Endothelial cell of umbilical vein (primary cell): ENCODE data around the gene EARS2. TPM values are rescaled to one million over a fixed set of nuclear protein-coding genes. Genes with fewer than 3 reads are reported as not detected.

Source experiments
- BruUV-seq: library from RNA; stranded (reverse); fragments of 400-500 nt; replicated peaks from 2 replicates; lab custom pipeline; 2021; lab: Mats Ljungman, UMichigan
- CTCF ChIA-PET: fragments of 300-600, 350-600 bp; sonication (Branson Sonifier 250); formaldehyde crosslinking; loops from one replicate; lab custom pipeline; 2021; ENCODE audit warnings: antibody characterized with exemption, inconsistent platforms; lab: Charles Lee
- POLR2A ChIA-PET: fragments of 300-600, 350-600 bp; sonication (Branson Sonifier 250); formaldehyde crosslinking; loops from one replicate; lab custom pipeline; 2021; ENCODE audit warnings: antibody characterized with exemption, inconsistent platforms; lab: Charles Lee
- DNase-seq: peaks from one replicate; pipeline ENCODE4 v3.0.0-alpha.2; 2011; ENCODE audit warnings: low read depth, low spot score
- FAIRE-seq: peaks from 2 replicates; lab custom pipeline; 2011; peaks lifted over from hg19 to GRCh38; lab: Jason Lieb, UNC
- H2AFZ ChIP-seq: 2 replicates; pipeline ENCODE4 v1.6.0; 2012; ENCODE audit warnings: low read depth, low read length, control low read depth, inconsistent platforms
- H3K27ac ChIP-seq: 2 replicates; pipeline ENCODE4 v1.5.1; 2011; ENCODE audit warnings: low read depth, mild to moderate bottlenecking, control low read depth, low read length, moderate library complexity; ENCODE audit not compliant: insufficient read depth
- H3K27me3 ChIP-seq, 2 experiments: 2 replicates each; pipeline versions ENCODE4 v1.6.0 to v1.6.1; 2011; ENCODE audit warnings: low read length in 2 of 2, mixed read lengths in 1 of 2; ENCODE audit not compliant: control insufficient read depth in 2 of 2, insufficient read depth in 2 of 2
- H3K36me3 ChIP-seq, 2 experiments: 2 replicates in 1 of 2; 3 replicates in 1 of 2; pipeline ENCODE4 v1.5.1; 2011; ENCODE audit warnings: low read length in 2 of 2, mild to moderate bottlenecking in 1 of 2, moderate library complexity in 1 of 2; ENCODE audit not compliant: control insufficient read depth in 2 of 2, insufficient read depth in 2 of 2; ENCODE audit errors: extremely low read depth in 1 of 2
- H3K4me1 ChIP-seq: 3 replicates; pipeline ENCODE4 v1.5.1; 2011; ENCODE audit warnings: mild to moderate bottlenecking, low read length; ENCODE audit not compliant: control insufficient read depth, insufficient read depth; ENCODE audit errors: extremely low read depth
- H3K4me2 ChIP-seq: 2 replicates; pipeline ENCODE4 v1.6.1; 2011; ENCODE audit warnings: low read length, control low read depth, mixed read lengths; ENCODE audit not compliant: insufficient read depth
- H3K4me3 ChIP-seq, 3 experiments: fragments of 200-600 bp in 1 of 3; sonication (generic), shearing (Covaris generic) in 1 of 3; replicated peaks in 1 of 3; 2 replicates each; pipeline ENCODE4 v1.5.1; 2011 to 2016; ENCODE audit warnings: control low read depth in 3 of 3, low read length in 3 of 3, mild to moderate bottlenecking in 2 of 3, inconsistent platforms in 1 of 3, low read depth in 1 of 3, moderate library complexity in 1 of 3; ENCODE audit not compliant: insufficient read depth in 1 of 3
- H3K79me2 ChIP-seq: 2 replicates; pipeline ENCODE4 v1.6.0; 2012; ENCODE audit warnings: low read length, inconsistent platforms; ENCODE audit not compliant: control insufficient read depth, insufficient read depth
- H3K9ac ChIP-seq: replicated peaks from 2 replicates; pipeline ENCODE3; 2011; ENCODE audit warnings: low read length, control low read depth; ENCODE audit not compliant: insufficient read depth; ENCODE audit errors: extremely low read depth
- H3K9me1 ChIP-seq: replicated peaks from 3 replicates; pipeline ENCODE4 v1.6.0; 2011; ENCODE audit warnings: mild to moderate bottlenecking, low read length; ENCODE audit not compliant: control insufficient read depth, insufficient read depth; ENCODE audit errors: extremely low read depth
- H3K9me3 ChIP-seq: replicated peaks from 2 replicates; pipeline ENCODE4 v1.5.1; 2012; ENCODE audit warnings: low read length, inconsistent platforms; ENCODE audit not compliant: control insufficient read depth, insufficient read depth
- H4K20me1 ChIP-seq: replicated peaks from 2 replicates; pipeline ENCODE3; 2011; ENCODE audit warnings: mild to moderate bottlenecking, low read length; ENCODE audit not compliant: control insufficient read depth, insufficient read depth; ENCODE audit errors: extremely low read depth
- CTCF ChIP-seq, 2 donors: IDR thresholded peaks; 1 replicate in 1 of 2; 2 replicates in 1 of 2; pipeline ENCODE4 v1.5.1; 2011; ENCODE audit warnings: low read length in 2 of 2, mild to moderate bottlenecking in 2 of 2, moderate library complexity in 2 of 2, control low read depth in 1 of 2, inconsistent platforms in 1 of 2, low read depth in 1 of 2; ENCODE audit not compliant: insufficient read depth in 1 of 2; ENCODE audit errors: extremely low read depth in 1 of 2
- EZH2 ChIP-seq: IDR thresholded peaks from 2 replicates; pipeline ENCODE4 v1.6.1; 2012; ENCODE audit warnings: borderline replicate concordance, low read depth, mild to moderate bottlenecking, moderate library complexity, low read length, inconsistent platforms; ENCODE audit not compliant: severe bottlenecking
- FOS ChIP-seq: IDR thresholded peaks from 2 replicates; pipeline ENCODE4 v1.6.1; 2011; ENCODE audit warnings: mild to moderate bottlenecking, low read length, moderate library complexity, borderline replicate concordance; ENCODE audit not compliant: insufficient read depth
- GATA2 ChIP-seq: IDR thresholded peaks from 2 replicates; pipeline ENCODE4 v1.7.0; 2011; ENCODE audit warnings: low read depth, mild to moderate bottlenecking, moderate library complexity, mixed read lengths, low read length; ENCODE audit not compliant: insufficient read length, insufficient read depth
- JUN ChIP-seq: IDR thresholded peaks from 2 replicates; pipeline ENCODE4 v1.6.1; 2011; ENCODE audit warnings: borderline replicate concordance, low read depth; ENCODE audit not compliant: insufficient read length, insufficient read depth
- MAX ChIP-seq: IDR thresholded peaks from 2 replicates; pipeline ENCODE4 v1.6.1; 2011; ENCODE audit not compliant: insufficient read depth, insufficient read length
- MYC ChIP-seq: IDR thresholded peaks from one replicate; pipeline ENCODE4 v1.6.1; 2011; ENCODE audit warnings: mild to moderate bottlenecking, low read depth, low read length
- POLR2A ChIP-seq: IDR thresholded peaks from 2 replicates; pipeline ENCODE4 v1.6.1; 2012; ENCODE audit warnings: low read depth, mild to moderate bottlenecking, control low read depth, low read length
- POLR2AphosphoS5 ChIP-seq: IDR thresholded peaks from 2 replicates; pipeline ENCODE4 v1.6.1; 2012; ENCODE audit warnings: low read depth, mild to moderate bottlenecking, control low read depth, low read length, moderate library complexity; ENCODE audit not compliant: insufficient read depth
- dilution Hi-C: fragments of 300-500 bp; cut with MboI; formaldehyde crosslinking; loops from one replicate; pipeline ENCODE4 v1.15.0; 2019; ENCODE audit warnings: low sequenced_read_pairs; ENCODE audit not compliant: extremely low pct_ligation_motif_present
- intact Hi-C: fragments of 100-400 bp; cut with micrococcal nuclease; formaldehyde crosslinking; loops from one replicate; pipeline ENCODE4 v1.10.0; 2022
- polyA plus RNA-seq, 4 experiments: library from polyadenylated mRNA; depleted of rRNA in 3 of 4; stranded (reverse) in 3 of 4; unstranded in 1 of 4; fragments of >200 nt; gene quantifications; 2 replicates each; pipeline versions ENCODE4 v1.2.1 to v1.2.3, GENCODE V29; 2011 to 2012; ENCODE audit warnings: missing spikeins in 1 of 4
- total RNA-seq: library from RNA; stranded (reverse); gene quantifications from 2 replicates; pipeline ENCODE4 v1.2.3, GENCODE V29; 2021

The EARS2 gene
- total and polyA plus RNA-seq, 2 donors (not counting 3 experiments of a cell fraction or from before 2014, with no cell fraction given), result 14.7 to 21.6 TPM

GRCh38 chr16:23539984-23540816 lies 16.9 kb downstream of the EARS2 start:
- ChIA-PET POLR2A (no interaction called here), CTCF (interaction anchor here (1.6 kb wide), 1 partner anchor 11 kb away, joined by 4 read pairs; no protein-coding TSS in a partner anchor)
- Histone ChIP-seq H3K27me3 (no peaks in the 10 kb centered on the region), H3K9ac (no peak overlapping the region), H4K20me1 (peaks cover 2% of the 10 kb centered on the region), H3K9me1 (no peaks in the 10 kb centered on the region), H3K4me2 (no peak overlapping the region), H3K36me3 (peaks cover 2 to 7% of the 10 kb centered on the region in 2 experiments), H2AFZ (no peak overlapping the region), H3K9me3 (no peaks in the 10 kb centered on the region), H3K4me3 (no peak overlapping the region), H3K4me1 (no peaks in the 10 kb centered on the region), H3K79me2 (no peaks in the 10 kb centered on the region), H3K27ac (no peak overlapping the region)
- dilution Hi-C loops, result no loop called here
- TF ChIP-seq POLR2A (no peak), CTCF (IDR thresholded peaks at IDR 0.05; ENCODE audit: extremely low read depth in 1 of 2, insufficient read depth in 1 of 2, low read depth in 1 of 2, low read length in 2 of 2) (no peak), FOS (no peak), POLR2AphosphoS5 (no peak)
- BruUV-seq, result no TSS peak
- DNase-seq (no peak), FAIRE-seq (no peak)
- intact Hi-C loops, result no loop called here

GRCh38 chr16:23538919-23539278 lies 18.3 kb downstream of the EARS2 start:
- Histone ChIP-seq H4K20me1 (peaks cover 2% of the 10 kb centered on the region), H3K9me1 (no peaks in the 10 kb centered on the region), H3K9me3 (no peaks in the 10 kb centered on the region), H3K4me3 (no peak overlapping the region), H3K4me1 (no peaks in the 10 kb centered on the region), H3K36me3 (peaks cover 5 to 7% of the 10 kb centered on the region in 2 experiments), H3K9ac (no peak overlapping the region), H3K27me3 (no peaks in the 10 kb centered on the region), H3K27ac (no peak overlapping the region), H3K79me2 (no peaks in the 10 kb centered on the region), H2AFZ (no peak overlapping the region), H3K4me2 (no peak overlapping the region)
- ChIA-PET CTCF (interaction anchor here (0.8 to 1.7 kb wide), 4 partner anchors 9 to 103 kb away, joined by 3 to 5 read pairs (median 4); partner anchors contain the start of gene UBFD1), POLR2A (no interaction called here)
- FAIRE-seq (no peak), DNase-seq (no peak)
- TF ChIP-seq CTCF (IDR thresholded peaks at IDR 0.05; ENCODE audit: extremely low read depth in 1 of 2, insufficient read depth in 1 of 2, low read depth in 1 of 2, low read length in 2 of 2) (no peak), MYC (no peak), FOS (no peak), POLR2AphosphoS5 (no peak), POLR2A (no peak), EZH2 (no peak), JUN (no peak), MAX (no peak), GATA2 (no peak)
- no TSS peak for BruUV-seq
- dilution Hi-C loops (no loop called here), intact Hi-C loops (no loop called here)
